Loucy (cell line): ENCODE measurements around the gene CDC23.
A peak's percentile ranks its signal among the peaks of the same experiment; 100 is the strongest.

Source experiments
- H2AFZ ChIP-seq: fragments of 200-600 bp; sonication (generic); 2 replicates; pipeline ENCODE4 v1.6.0; 2016; ENCODE audit warnings: antibody characterized with exemption, mild to moderate bottlenecking, low read length, moderate library complexity
- H3F3A ChIP-seq: fragments of 200-600 bp; 2 replicates; pipeline ENCODE4 v1.6.0; 2016; ENCODE audit warnings: antibody characterized with exemption, low read depth, mild to moderate bottlenecking
- H3K27me3 ChIP-seq: fragments of 200-600 bp; sonication (generic); 2 replicates; pipeline ENCODE4 v1.6.1; 2014; ENCODE audit warnings: low read length, mild to moderate bottlenecking; ENCODE audit not compliant: insufficient read depth, poor library complexity, severe bottlenecking
- H3K36me3 ChIP-seq: fragments of 200-600 bp; sonication (generic); 2 replicates; pipeline ENCODE4 v1.6.1; 2016; ENCODE audit warnings: low read length; ENCODE audit not compliant: insufficient read depth
- H3K4me1 ChIP-seq: fragments of 200-600 bp; sonication (generic); 2 replicates; pipeline ENCODE4 v1.5.1; 2014; ENCODE audit warnings: low read length, mild to moderate bottlenecking; ENCODE audit not compliant: insufficient read depth, poor library complexity, severe bottlenecking
- H3K4me2 ChIP-seq: fragments of 200-600 bp; sonication (generic); 2 replicates; pipeline ENCODE4 v1.6.0; 2014; ENCODE audit warnings: antibody characterized with exemption, low read length, low read depth, mild to moderate bottlenecking; ENCODE audit not compliant: poor library complexity, severe bottlenecking
- H3K4me3 ChIP-seq: fragments of 200-600 bp; sonication (generic); 2 replicates; pipeline ENCODE4 v1.5.1; 2014; ENCODE audit warnings: low read length, mild to moderate bottlenecking, mixed read lengths; ENCODE audit not compliant: poor library complexity, severe bottlenecking
- H3K79me2 ChIP-seq: fragments of 200-600 bp; sonication (generic); 2 replicates; pipeline ENCODE4 v1.6.1; 2014; ENCODE audit warnings: low read length; ENCODE audit not compliant: insufficient read depth
- H3K9ac ChIP-seq: fragments of 200-600 bp; sonication (generic); 2 replicates; pipeline ENCODE4 v1.6.0; 2014; ENCODE audit warnings: mild to moderate bottlenecking, low read depth, low read length, moderate library complexity; ENCODE audit not compliant: poor library complexity, severe bottlenecking
- H3K9me2 ChIP-seq: fragments of 200-600 bp; sonication (generic); replicated peaks from 2 replicates; pipeline ENCODE4 v1.6.1; 2016; ENCODE audit warnings: low read depth, low read length, mixed read lengths
- H3K9me3 ChIP-seq: fragments of 200-600 bp; sonication (generic); 2 replicates; pipeline ENCODE4 v1.6.1; 2014; ENCODE audit warnings: mild to moderate bottlenecking, antibody characterized with exemption, low read length, low read depth; ENCODE audit not compliant: insufficient read depth
- H4K20me1 ChIP-seq: fragments of 200-600 bp; sonication (generic); 2 replicates; pipeline ENCODE4 v1.6.0; 2014; ENCODE audit warnings: antibody characterized with exemption, low read length, mild to moderate bottlenecking; ENCODE audit not compliant: insufficient read depth, poor library complexity, severe bottlenecking
- CTCF ChIP-seq: fragments of 200-600 bp; sonication (generic); conservative IDR thresholded peaks from 2 replicates; pipeline ENCODE4 v1.5.1; 2014; ENCODE audit warnings: mild to moderate bottlenecking, antibody characterized with exemption, low read length
- EZH2phosphoT487 ChIP-seq: fragments of 200-600 bp; IDR thresholded peaks from 2 replicates; pipeline ENCODE4 v1.6.1; 2018; ENCODE audit warnings: antibody characterized with exemption, mild to moderate bottlenecking, moderate library complexity, borderline replicate concordance

The CDC23 gene

DNA sequence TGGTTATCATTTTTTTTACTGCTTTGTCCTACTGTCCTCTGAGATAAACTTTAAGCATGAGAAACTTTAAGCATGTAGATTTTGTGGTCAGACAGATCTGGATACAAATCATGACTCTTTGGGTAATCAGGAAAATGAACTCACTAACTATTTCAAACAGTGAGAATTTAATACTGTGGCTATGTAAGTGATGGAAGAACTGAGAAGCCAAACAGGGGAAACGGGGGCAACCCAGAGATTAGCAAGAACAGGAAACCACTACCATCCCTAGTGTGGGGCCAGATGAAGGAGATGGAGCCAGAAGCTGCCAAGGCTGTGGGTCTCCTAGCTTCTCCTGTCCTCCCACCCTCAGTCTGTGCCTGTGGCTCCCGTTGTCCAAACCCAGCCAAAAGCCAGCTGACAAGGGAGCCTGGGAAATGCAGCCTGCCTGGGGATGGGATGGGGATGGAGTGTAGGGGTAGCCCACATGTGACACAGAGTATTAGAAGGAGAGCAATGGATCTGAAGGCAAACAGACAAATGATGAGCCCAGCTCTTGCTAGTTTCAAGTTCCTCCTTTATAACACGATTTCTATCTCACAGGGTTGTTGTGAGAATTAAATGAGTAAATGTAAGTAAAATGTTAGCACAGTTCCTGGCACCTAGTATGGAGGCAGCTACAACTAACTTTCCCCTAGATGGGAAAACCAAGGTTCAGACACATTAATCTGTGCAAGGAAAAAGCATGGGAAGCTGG, 27.7 kb upstream of the CDC23 start:
- H2AFZ ChIP-seq: no peak overlapping the region
- peak overlapping the region; percentile 23 for H3K4me3 ChIP-seq
- peaks cover 30% of the 10 kb centered on the region for H3K4me1 ChIP-seq
- TF ChIP-seq EZH2phosphoT487: no peak
- TF ChIP-seq CTCF: no peak
- H3K4me2 ChIP-seq: peak overlapping the region; percentile 51
- no peaks in the 10 kb centered on the region for H3K9me2 ChIP-seq
- H3K9me3 ChIP-seq: no peaks in the 10 kb centered on the region
- H4K20me1 ChIP-seq: no peaks in the 10 kb centered on the region
- no peaks in the 10 kb centered on the region for H3K36me3 ChIP-seq
- H3K27me3 ChIP-seq: no peaks in the 10 kb centered on the region
- no peaks in the 10 kb centered on the region for H3F3A ChIP-seq
- no peak overlapping the region for H3K9ac ChIP-seq
- H3K79me2 ChIP-seq: no peaks in the 10 kb centered on the region

GRCh38 chr5:138238034-138238433, 24.9 kb upstream of the CDC23 start:
- Histone ChIP-seq H3K79me2 (no peaks in the 10 kb centered on the region), H3K4me1 (peaks cover 21% of the 10 kb centered on the region), H4K20me1 (no peaks in the 10 kb centered on the region), H3K27me3 (no peaks in the 10 kb centered on the region), H3K4me3 (no peak overlapping the region), H3K36me3 (no peaks in the 10 kb centered on the region), H2AFZ (no peak overlapping the region), H3K4me2 (no peak overlapping the region), H3K9me3 (no peaks in the 10 kb centered on the region), H3K9me2 (no peaks in the 10 kb centered on the region), H3K9ac (no peak overlapping the region), H3F3A (no peaks in the 10 kb centered on the region)
- TF ChIP-seq CTCF: no peak
- TF ChIP-seq EZH2phosphoT487: no peak

DNA sequence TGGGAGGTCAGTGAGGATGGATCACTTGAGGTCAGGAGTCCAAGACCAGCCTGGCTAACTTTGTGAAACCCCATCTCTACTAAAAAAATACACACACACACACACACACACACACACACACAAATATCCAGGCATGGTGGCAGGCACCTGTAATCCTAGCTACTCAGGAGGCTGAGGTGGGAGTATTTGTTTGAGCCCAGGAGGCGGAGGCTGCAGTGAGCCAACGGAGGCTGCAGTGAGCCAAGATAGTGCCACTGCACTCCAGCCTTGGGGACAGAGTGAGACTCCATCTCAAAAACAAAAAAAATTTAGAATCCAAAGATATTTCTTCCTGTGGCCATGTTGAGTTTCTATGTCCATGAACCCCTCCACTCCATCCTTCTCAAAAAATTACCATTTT, 21.5 kb upstream of the CDC23 start:
- no peaks in the 10 kb centered on the region for H3K79me2 ChIP-seq
- H4K20me1 ChIP-seq: no peaks in the 10 kb centered on the region
- no peak overlapping the region for H3K4me2 ChIP-seq
- H3K9me3 ChIP-seq: no peaks in the 10 kb centered on the region
- peaks cover 5% of the 10 kb centered on the region for H3K4me1 ChIP-seq
- no peaks in the 10 kb centered on the region for H3K27me3 ChIP-seq
- H3F3A ChIP-seq: no peaks in the 10 kb centered on the region
- H2AFZ ChIP-seq: no peak overlapping the region
- TF ChIP-seq EZH2phosphoT487: no peak
- TF ChIP-seq CTCF: no peak
- H3K36me3 ChIP-seq: no peaks in the 10 kb centered on the region
- H3K9ac ChIP-seq: no peak overlapping the region
- H3K4me3 ChIP-seq: no peak overlapping the region
- no peaks in the 10 kb centered on the region for H3K9me2 ChIP-seq
